Activated CD8-positive, alpha-beta T cell treated with anti-CD3 and anti-CD28 coated beads for 36 hours (primary cell): ENCODE data around the gene ST6GALNAC3. TPM values are rescaled to one million over a fixed set of nuclear protein-coding genes. Genes with fewer than 3 reads are reported as not detected.

Experiments
- ATAC-seq: fragments of 200-7000 bp; cut with Tn5 transposase; one replicate; pipeline ENCODE4 v1.10.0; 2021; ENCODE audit warnings: mild to moderate bottlenecking, moderate library complexity
- CTCF ChIA-PET: fragments of 350-600 bp; sonication (Branson Sonifier 250); formaldehyde crosslinking; loops from one replicate; lab custom pipeline; 2021; ENCODE audit warnings: antibody characterized with exemption; lab: Charles Lee
- POLR2A ChIA-PET: fragments of 350-600 bp; sonication (Branson Sonifier 250); formaldehyde crosslinking; loops from one replicate; lab custom pipeline; 2021; ENCODE audit warnings: antibody characterized with exemption; lab: Charles Lee
- DNase-seq: peaks from one replicate; pipeline ENCODE4 v3.0.0-alpha.2; 2020
- H3K27ac Mint-ChIP-seq: one replicate; pipeline ENCODE4 v1.8.0; 2021; ENCODE audit warnings: mild to moderate bottlenecking, mixed read lengths
- H3K27me3 Mint-ChIP-seq: one replicate; pipeline ENCODE4 v1.8.0; 2021; ENCODE audit warnings: mixed read lengths
- H3K36me3 Mint-ChIP-seq: one replicate; pipeline ENCODE4 v1.8.0; 2021; ENCODE audit warnings: low read depth, mixed read lengths
- H3K4me1 Mint-ChIP-seq: one replicate; pipeline ENCODE4 v1.8.0; 2021; ENCODE audit warnings: low read depth, mixed read lengths
- H3K4me3 Mint-ChIP-seq: one replicate; pipeline ENCODE4 v1.8.0; 2021; ENCODE audit warnings: mild to moderate bottlenecking, moderate library complexity, mixed read lengths
- H3K9me3 Mint-ChIP-seq: one replicate; pipeline ENCODE4 v1.8.0; 2021; ENCODE audit warnings: mixed read lengths
- intact Hi-C: fragments of 100-400 bp; cut with micrococcal nuclease; formaldehyde crosslinking; loops from one replicate; pipeline ENCODE4 v1.10.0; 2022
- total RNA-seq, 2 experiments: library from RNA; stranded (reverse); gene quantifications; one replicate each; pipeline ENCODE4 v1.2.3, GENCODE V29; 2021
- TF ChIP-seq, protein P1 (sequence below): fragments of 200-600 bp; IDR thresholded peaks from one replicate; pipeline ENCODE4 v1.8.0; 2022; ENCODE audit warnings: antibody characterized with exemption, mild to moderate bottlenecking

ST6GALNAC3 gene
- total RNA-seq = 1 to 10 TPM; 2.7 to 2.9 TPM

GRCh38 chr1:76074321-76075187 is at the start of gene ST6GALNAC3:
TSS of gene ST6GALNAC3 (plus strand) at chr1:76074746.
- H3K36me3 Mint-ChIP-seq = no peaks in the 10 kb centered on the region
- TF ChIP-seq, protein P1, sequence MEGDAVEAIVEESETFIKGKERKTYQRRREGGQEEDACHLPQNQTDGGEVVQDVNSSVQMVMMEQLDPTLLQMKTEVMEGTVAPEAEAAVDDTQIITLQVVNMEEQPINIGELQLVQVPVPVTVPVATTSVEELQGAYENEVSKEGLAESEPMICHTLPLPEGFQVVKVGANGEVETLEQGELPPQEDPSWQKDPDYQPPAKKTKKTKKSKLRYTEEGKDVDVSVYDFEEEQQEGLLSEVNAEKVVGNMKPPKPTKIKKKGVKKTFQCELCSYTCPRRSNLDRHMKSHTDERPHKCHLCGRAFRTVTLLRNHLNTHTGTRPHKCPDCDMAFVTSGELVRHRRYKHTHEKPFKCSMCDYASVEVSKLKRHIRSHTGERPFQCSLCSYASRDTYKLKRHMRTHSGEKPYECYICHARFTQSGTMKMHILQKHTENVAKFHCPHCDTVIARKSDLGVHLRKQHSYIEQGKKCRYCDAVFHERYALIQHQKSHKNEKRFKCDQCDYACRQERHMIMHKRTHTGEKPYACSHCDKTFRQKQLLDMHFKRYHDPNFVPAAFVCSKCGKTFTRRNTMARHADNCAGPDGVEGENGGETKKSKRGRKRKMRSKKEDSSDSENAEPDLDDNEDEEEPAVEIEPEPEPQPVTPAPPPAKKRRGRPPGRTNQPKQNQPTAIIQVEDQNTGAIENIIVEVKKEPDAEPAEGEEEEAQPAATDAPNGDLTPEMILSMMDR = no peak
- H3K9me3 Mint-ChIP-seq = no peaks in the 10 kb centered on the region
- ATAC-seq = peak; percentile 93
- peaks cover 2% of the 10 kb centered on the region for H3K27me3 Mint-ChIP-seq
- intact Hi-C loops = no loop called here
- peak within 1 kb of the TSS; percentile 62 for H3K27ac Mint-ChIP-seq
- ChIA-PET POLR2A (no interaction called here), CTCF (no interaction called here)
- H3K4me1 Mint-ChIP-seq = peaks cover 26% of the 10 kb centered on the region
- peak within 1 kb of the TSS; percentile 79 for H3K4me3 Mint-ChIP-seq
- peak; percentile 80 for DNase-seq

- CTCF ChIA-PET = no interaction called here
These were observed 47.2 kb upstream of the ST6GALNAC3 start for GRCh38 chr1:76027341-76027740.

DNA sequence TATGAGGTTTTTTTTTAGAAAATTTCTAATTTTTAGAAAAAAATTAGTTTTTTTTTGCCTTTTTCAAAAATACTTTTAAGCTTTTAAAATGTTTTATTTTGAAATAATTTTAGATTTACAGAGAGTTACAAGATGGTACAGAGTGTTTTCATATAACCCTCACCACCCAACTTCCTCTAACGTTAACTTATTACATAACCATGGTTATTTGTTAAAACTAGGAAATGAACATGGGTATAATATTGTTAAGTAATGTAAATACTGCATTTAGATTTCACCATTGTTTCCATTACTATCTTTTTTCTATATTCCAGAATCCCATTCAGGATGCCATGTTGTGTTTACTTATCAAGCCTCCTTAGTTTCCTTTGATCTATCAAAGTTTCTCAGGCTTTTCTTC is 45.2 kb upstream of the ST6GALNAC3 start:
- TF ChIP-seq, protein P1 = no peak
- Mint-ChIP-seq H3K27me3 (no peaks in the 10 kb centered on the region), H3K4me1 (peaks cover 6% of the 10 kb centered on the region), H3K36me3 (no peaks in the 10 kb centered on the region), H3K27ac (no peak overlapping the region), H3K9me3 (no peaks in the 10 kb centered on the region), H3K4me3 (no peak overlapping the region)
- ChIA-PET CTCF (no interaction called here), POLR2A (no interaction called here)
- no peak for ATAC-seq
- intact Hi-C loops = no loop called here
- no peak for DNase-seq

More at GRCh38 chr1:76027341-76027740, 47.2 kb upstream of the ST6GALNAC3 start:
- DNase-seq (no peak), ATAC-seq (no peak)
- Mint-ChIP-seq H3K27ac (no peak overlapping the region), H3K36me3 (no peaks in the 10 kb centered on the region), H3K4me3 (no peak overlapping the region), H3K27me3 (no peaks in the 10 kb centered on the region), H3K4me1 (peaks cover 17% of the 10 kb centered on the region), H3K9me3 (no peaks in the 10 kb centered on the region)
- intact Hi-C loops = no loop called here
- TF ChIP-seq, protein P1 = no peak
- POLR2A ChIA-PET = no interaction called here

DNA sequence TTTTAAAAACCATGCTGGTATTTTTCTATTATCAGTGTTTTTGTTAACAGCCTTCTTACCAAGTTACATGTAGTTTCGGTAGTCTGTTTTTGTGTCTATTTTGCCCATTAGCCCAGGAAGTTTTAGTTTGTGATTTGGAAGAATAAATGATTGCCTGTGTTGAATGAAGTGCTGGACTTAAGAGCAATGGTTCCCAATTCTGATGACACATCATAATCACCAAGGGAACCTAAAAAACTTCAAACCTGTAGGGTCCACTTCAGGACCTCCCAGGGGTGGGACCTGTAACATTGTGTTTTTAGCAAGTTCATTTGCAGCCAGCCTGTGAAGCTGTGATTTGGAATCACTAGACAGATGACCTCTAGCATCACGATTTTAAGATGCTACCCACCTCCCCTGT is 43.0 kb upstream of the ST6GALNAC3 start:
- Mint-ChIP-seq H3K9me3 (peaks cover 1% of the 10 kb centered on the region), H3K36me3 (no peaks in the 10 kb centered on the region), H3K4me3 (no peak overlapping the region), H3K27ac (no peak overlapping the region), H3K4me1 (no peaks in the 10 kb centered on the region), H3K27me3 (peaks cover 2% of the 10 kb centered on the region)
- ChIA-PET CTCF (no interaction called here), POLR2A (no interaction called here)
- ATAC-seq (no peak), DNase-seq (no peak)
- TF ChIP-seq, protein P1 = no peak
- intact Hi-C loops = no loop called here

DNA sequence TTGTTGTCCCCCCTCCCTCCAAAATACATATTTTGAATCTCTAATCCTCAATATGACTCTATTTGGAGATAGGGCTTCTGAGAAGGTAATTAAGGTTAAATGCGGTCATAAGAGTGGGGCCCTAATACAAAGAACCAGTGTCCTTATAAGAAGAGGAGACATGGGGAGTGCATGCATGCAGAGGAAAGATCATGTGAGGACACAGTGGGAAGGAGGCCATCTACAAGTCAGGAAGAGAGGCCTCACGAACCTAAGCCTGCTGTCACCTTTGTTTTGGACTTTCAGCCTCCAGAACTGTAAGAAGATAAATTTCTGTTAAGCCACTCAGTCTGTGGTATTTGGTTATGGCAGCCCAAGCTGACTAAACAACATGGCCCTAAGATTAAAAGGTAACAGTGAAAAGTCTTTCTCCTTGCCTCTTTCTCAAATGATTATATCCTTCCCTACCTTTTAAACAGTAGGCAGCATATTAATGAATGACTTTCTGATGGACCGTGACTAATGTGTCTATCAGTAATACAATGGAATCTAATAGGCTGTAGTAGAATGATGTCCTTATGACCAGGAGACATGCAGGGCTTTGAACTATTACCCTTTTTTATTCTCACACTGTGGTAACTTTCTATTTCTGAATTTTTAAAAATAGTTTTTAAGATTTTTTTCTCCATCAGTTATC is 40.6 kb upstream of the ST6GALNAC3 start:
- no peak overlapping the region for H3K4me3 Mint-ChIP-seq
- H3K9me3 Mint-ChIP-seq = peaks cover 1% of the 10 kb centered on the region
- DNase-seq = no peak
- TF ChIP-seq, protein P1 = no peak
- intact Hi-C loops = no loop called here
- no peak for ATAC-seq
- H3K27me3 Mint-ChIP-seq = peaks cover 2% of the 10 kb centered on the region
- ChIA-PET CTCF (no interaction called here), POLR2A (no interaction called here)
- no peaks in the 10 kb centered on the region for H3K36me3 Mint-ChIP-seq
- no peaks in the 10 kb centered on the region for H3K4me1 Mint-ChIP-seq
- no peak overlapping the region for H3K27ac Mint-ChIP-seq
